ENCODE measurements around the gene CACNA2D3.

DNA sequence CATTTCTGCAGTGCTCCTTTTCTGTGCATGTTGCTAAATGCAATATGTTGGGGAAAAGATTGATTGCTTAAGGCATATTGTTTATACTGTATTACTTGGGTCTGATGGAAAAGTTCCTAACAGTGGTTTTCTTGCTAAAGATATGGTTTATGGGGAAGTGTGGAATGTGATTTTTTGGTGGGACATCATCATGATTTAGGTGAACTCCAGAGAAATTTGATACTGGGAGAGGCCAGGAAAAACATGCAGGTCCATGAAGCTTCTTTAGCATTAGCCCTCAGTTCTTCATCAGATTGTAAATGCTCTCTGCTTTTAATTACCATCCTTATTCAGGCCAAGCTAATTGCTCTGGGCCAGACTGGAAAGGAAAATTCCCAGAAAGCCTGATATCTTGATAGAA, 658.0 kb downstream of the CACNA2D3 start:
- TF ChIP-seq CTCF (IDR thresholded peaks at IDR 0.05; ENCODE audit: poor library complexity): no peak
- TF ChIP-seq EZH2 (IDR thresholded peaks at IDR 0.05; ENCODE audit: borderline replicate concordance): no peak
- no peak for TF ChIP-seq EZH2phosphoT487 (IDR thresholded peaks at IDR 0.05; ENCODE audit: low read depth, severe bottlenecking, unreplicated experiment)

Measured in hepatocyte (in vitro differentiated cells).